ENCODE data around the gene SLC9A9. TPM values are rescaled to one million over a fixed set of nuclear protein-coding genes. Genes with fewer than 3 reads are reported as not detected.

The SLC9A9 gene
- total and polyA plus RNA-seq, 2 experiments from 2014 or later: 2.2 to 6.8 TPM

GRCh38 chr3:143298380-143298779 lies 549.9 kb downstream of the SLC9A9 start:
- no peaks in the 10 kb centered on the region for H3K9me2 ChIP-seq (replicated peaks; ENCODE audit: insufficient read depth)
- no peak overlapping the region for H3K4me2 ChIP-seq
- no peaks in the 10 kb centered on the region for H4K20me1 ChIP-seq (ENCODE audit: insufficient read depth, poor library complexity, severe bottlenecking)
- H3K27me3 ChIP-seq: no peaks in the 10 kb centered on the region
- H3K36me3 ChIP-seq (replicated peaks; ENCODE audit: insufficient read depth, low read depth): no peaks in the 10 kb centered on the region
- no peaks in the 10 kb centered on the region for H3K4me1 ChIP-seq (ENCODE audit: insufficient read depth)
- no peaks in the 10 kb centered on the region for H3K9me3 ChIP-seq (ENCODE audit: low read depth)
- TF ChIP-seq EZH2 (IDR thresholded peaks at IDR 0.05; ENCODE audit: borderline replicate concordance) (no peak), CTCF (IDR thresholded peaks at IDR 0.05; ENCODE audit: poor library complexity) (no peak)
- H3K4me3 ChIP-seq: no peak overlapping the region
- no peaks in the 10 kb centered on the region for H3K79me2 ChIP-seq
- no peak overlapping the region for H2AFZ ChIP-seq
- DNase-seq (ENCODE audit: low spot score): no peak
- H3K27ac ChIP-seq: no peak overlapping the region

DNA sequence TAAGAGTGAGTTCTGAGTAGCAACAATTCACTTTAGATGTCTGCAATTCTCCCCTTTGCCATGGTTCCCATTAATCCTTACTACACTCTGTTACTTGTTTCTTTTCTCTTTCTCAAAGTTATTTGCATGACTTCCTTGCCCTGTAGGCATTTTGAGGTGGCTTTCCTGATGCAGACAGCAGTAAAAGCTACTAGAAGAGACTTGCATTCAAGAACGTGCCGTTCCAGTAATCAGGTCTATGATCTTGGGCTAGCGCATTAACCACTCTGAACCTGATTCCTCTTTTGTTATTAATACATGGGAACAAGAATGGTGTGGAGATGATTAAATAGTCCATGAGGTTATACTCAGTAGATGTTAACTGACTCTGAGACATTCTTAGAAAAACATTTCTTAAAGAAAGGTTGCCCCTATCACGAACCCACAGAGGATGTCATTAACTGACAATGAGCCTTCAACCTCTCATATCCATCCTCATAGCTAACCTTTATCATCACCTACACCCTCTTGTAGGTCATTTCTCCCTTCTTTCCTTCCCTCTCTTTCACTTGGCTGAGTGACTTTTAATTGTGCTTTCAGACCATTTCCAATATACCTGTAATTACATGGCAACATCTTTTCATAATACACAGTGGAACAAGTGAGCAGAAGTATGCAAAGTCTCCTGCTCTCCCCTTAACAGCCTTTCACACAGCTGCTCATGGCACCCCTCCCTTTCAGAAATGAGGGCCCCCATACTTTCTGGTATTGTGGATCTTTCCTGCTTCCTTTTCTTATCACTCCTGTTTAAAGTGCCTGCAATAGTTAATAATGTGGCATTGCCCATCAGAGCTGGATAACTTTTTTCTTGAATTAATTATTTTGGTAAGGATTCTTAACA lies 552.8 kb downstream of the SLC9A9 start:
- WGBS (ENCODE audit: low lambda C conversion rate, missing lambda C conversion rate): 68% methylated on average over 4 of the region's 4 CpGs

DNA sequence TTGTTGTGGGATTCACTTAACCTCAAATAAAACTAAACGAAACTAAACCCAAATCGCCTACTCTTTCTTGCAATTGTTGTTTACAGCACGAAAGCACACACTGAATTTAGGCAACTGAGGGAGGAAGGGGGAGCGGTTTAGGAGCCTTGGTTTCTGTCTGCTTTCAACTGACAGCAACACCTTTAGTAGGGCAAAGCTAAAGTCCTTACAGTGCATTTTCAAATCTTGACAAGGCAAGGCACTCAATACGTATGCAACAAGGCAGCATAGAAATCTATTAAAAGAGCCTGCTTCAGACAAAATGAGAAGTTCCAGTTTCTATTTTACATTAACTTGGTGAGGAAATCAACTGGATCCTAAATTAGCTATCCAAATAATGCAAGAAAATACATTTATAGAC lies 554.1 kb downstream of the SLC9A9 start:
- no peaks in the 10 kb centered on the region for H3K36me3 ChIP-seq (replicated peaks; ENCODE audit: insufficient read depth, low read depth)
- 87% methylated on average over 5 of the region's 5 CpGs for WGBS (ENCODE audit: low lambda C conversion rate, missing lambda C conversion rate)
- no peak overlapping the region for H3K4me3 ChIP-seq
- no peaks in the 10 kb centered on the region for H3K27me3 ChIP-seq
- H3K9me3 ChIP-seq (ENCODE audit: low read depth): no peaks in the 10 kb centered on the region
- no peaks in the 10 kb centered on the region for H3K9me2 ChIP-seq (replicated peaks; ENCODE audit: insufficient read depth)
- no peak for TF ChIP-seq EZH2 (IDR thresholded peaks at IDR 0.05; ENCODE audit: borderline replicate concordance)
- TF ChIP-seq CTCF (IDR thresholded peaks at IDR 0.05; ENCODE audit: poor library complexity): no peak
- TF ChIP-seq EZH2phosphoT487 (IDR thresholded peaks at IDR 0.05; ENCODE audit: low read depth, severe bottlenecking, unreplicated experiment): no peak
- no peak overlapping the region for H2AFZ ChIP-seq
- H4K20me1 ChIP-seq (ENCODE audit: insufficient read depth, poor library complexity, severe bottlenecking): no peaks in the 10 kb centered on the region
- no peaks in the 10 kb centered on the region for H3K79me2 ChIP-seq
- no peak overlapping the region for H3K4me2 ChIP-seq
- no peak overlapping the region for H3K27ac ChIP-seq
- no peak for DNase-seq (ENCODE audit: low spot score)
- no peaks in the 10 kb centered on the region for H3K4me1 ChIP-seq (ENCODE audit: insufficient read depth)

More for the DNA sequence above, 552.8 kb downstream of the SLC9A9 start:
- Histone ChIP-seq H3K27ac (no peak overlapping the region), H3K4me3 (no peak overlapping the region), H3K79me2 (no peaks in the 10 kb centered on the region), H3K9me3 (ENCODE audit: low read depth) (no peaks in the 10 kb centered on the region), H3K27me3 (no peaks in the 10 kb centered on the region), H3K4me2 (no peak overlapping the region), H2AFZ (no peak overlapping the region), H4K20me1 (ENCODE audit: insufficient read depth, poor library complexity, severe bottlenecking) (no peaks in the 10 kb centered on the region), H3K36me3 (replicated peaks; ENCODE audit: insufficient read depth, low read depth) (no peaks in the 10 kb centered on the region), H3K4me1 (ENCODE audit: insufficient read depth) (no peaks in the 10 kb centered on the region), H3K9me2 (replicated peaks; ENCODE audit: insufficient read depth) (no peaks in the 10 kb centered on the region)
- no peak for DNase-seq (ENCODE audit: low spot score)
- TF ChIP-seq CTCF (IDR thresholded peaks at IDR 0.05; ENCODE audit: poor library complexity): no peak
- TF ChIP-seq EZH2phosphoT487 (IDR thresholded peaks at IDR 0.05; ENCODE audit: low read depth, severe bottlenecking, unreplicated experiment): no peak
- TF ChIP-seq EZH2 (IDR thresholded peaks at IDR 0.05; ENCODE audit: borderline replicate concordance): no peak
